ENCODE measurements around the gene PIK3CD. TPM values are rescaled to one million over a fixed set of nuclear protein-coding genes. Genes with fewer than 3 reads are reported as not detected.
A peak's percentile ranks its signal among the peaks of the same experiment; 100 is the strongest.

Gene PIK3CD
- polyA plus RNA-seq (2013): 36.3 TPM

DNA sequence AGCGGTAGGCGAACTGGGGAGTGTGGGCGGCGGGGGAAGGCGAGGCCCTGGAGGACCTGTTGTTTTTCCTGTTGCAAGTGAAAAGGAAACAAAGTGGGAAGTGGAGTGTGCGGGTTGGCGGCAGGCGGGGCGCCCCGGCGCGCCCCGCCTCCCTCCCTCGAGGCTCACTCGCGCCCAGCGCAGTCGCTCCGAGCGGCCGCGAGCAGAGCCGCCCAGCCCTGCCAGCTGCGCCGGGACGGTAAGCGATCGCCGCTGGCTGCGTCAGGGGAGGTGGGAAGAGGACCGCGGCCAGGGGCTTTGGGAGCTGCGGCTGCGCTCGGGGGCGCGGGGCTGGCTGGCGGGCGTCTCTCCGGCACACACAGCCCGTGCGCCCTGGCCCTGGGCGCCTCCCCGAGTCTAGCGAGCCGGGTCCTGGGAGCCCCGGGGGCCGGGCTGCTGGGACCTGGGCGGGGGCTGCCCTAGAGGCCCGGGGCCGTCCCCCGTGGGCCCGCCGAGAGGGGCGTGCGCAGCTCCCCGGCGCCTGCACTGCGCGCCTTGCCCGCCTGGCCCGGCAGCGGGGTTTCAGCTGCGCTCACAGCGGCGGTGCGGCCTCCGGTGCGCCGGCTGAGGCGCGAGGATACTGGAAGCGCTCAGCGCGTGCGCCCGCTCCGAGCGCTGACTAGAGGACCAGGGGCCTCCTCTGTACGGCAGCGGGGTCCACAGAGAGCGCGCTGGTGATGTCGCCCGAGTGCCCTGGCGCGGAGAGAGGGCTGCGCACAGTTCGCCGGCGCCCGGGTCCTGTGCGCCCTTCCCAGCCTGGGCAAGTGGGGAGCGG lies at the start of gene PIK3CD:
Gene PIK3CD (plus strand): TSS at position 167 of the 814 bp plus-strand sequence. CDS start 58,725 bp downstream, outside the sequence.
- Histone ChIP-seq H3K27ac (ENCODE audit: insufficient read depth in 1 of 2, low read depth in 1 of 2, low read length in 2 of 2, poor library complexity in 1 of 2, severe bottlenecking in 2 of 2) (peak within 1 kb of the TSS; percentile 40 to 66), H3K27me3 (replicated peaks in 2 of 5; ENCODE audit: control insufficient read depth in 4 of 5, insufficient read depth in 5 of 5, low read length in 4 of 5) (no peaks in the 10 kb centered on the region), H3K4me1 (ENCODE audit: control extremely low read depth in 1 of 4, control insufficient read depth in 4 of 4, insufficient read depth in 4 of 4, low read length in 3 of 4) (peaks cover 2 to 60% (median 44%) of the 10 kb centered on the region in 4 experiments), H3K4me3 (ENCODE audit: control insufficient read depth in 1 of 7, extremely low read depth in 1 of 7, insufficient read depth in 4 of 7, low read depth in 2 of 7, low read length in 6 of 7) (peak within 1 kb of the TSS; percentile 48 to 91 (median 83)), H3K9me3 (ENCODE audit: control extremely low read depth in 1 of 5, control insufficient read depth in 4 of 5, insufficient read depth in 2 of 5, low read depth in 1 of 5, low read length in 4 of 5) (no peaks in the 10 kb centered on the region), H3K36me3 (ENCODE audit: control insufficient read depth in 4 of 4, insufficient read depth in 4 of 4, low read length in 3 of 4) (peaks cover 0 to 4% (median 2%) of the 10 kb centered on the region in 4 experiments)
- POLR2A ChIA-PET: interaction anchor here (0.6 to 3.4 kb wide), 6 partner anchors 8 to 53 kb away, joined by 3 to 21 read pairs (median 4); no protein-coding TSS in a partner anchor
- WGBS (ENCODE audit: insufficient coverage): 0% methylated on average over 54 of the region's 94 CpGs
- peak; percentile 40 to 75 (median 65) for DNase-seq
- CTCF ChIA-PET: interaction anchor here (1.2 to 6.4 kb wide), 5 partner anchors 10 to 40 kb away, joined by 3 to 78 read pairs (median 6); no protein-coding TSS in a partner anchor

GRCh38 chr1:9601942-9602793 lies 49.4 kb upstream of the PIK3CD start:
- 96% methylated on average over 18 of the region's 26 CpGs for WGBS (ENCODE audit: insufficient coverage)
- Histone ChIP-seq H3K27me3 (replicated peaks in 2 of 5; ENCODE audit: control insufficient read depth in 4 of 5, insufficient read depth in 5 of 5, low read length in 4 of 5) (no peaks in the 10 kb centered on the region), H3K9me3 (ENCODE audit: control extremely low read depth in 1 of 5, control insufficient read depth in 4 of 5, insufficient read depth in 2 of 5, low read depth in 1 of 5, low read length in 4 of 5) (no peaks in the 10 kb centered on the region), H3K27ac (ENCODE audit: insufficient read depth in 1 of 2, low read depth in 1 of 2, low read length in 2 of 2, poor library complexity in 1 of 2, severe bottlenecking in 2 of 2) (no peak overlapping the region), H3K4me3 (ENCODE audit: control insufficient read depth in 1 of 7, extremely low read depth in 1 of 7, insufficient read depth in 4 of 7, low read depth in 2 of 7, low read length in 6 of 7) (no peak overlapping the region), H3K36me3 (ENCODE audit: control insufficient read depth in 4 of 4, insufficient read depth in 4 of 4, low read length in 3 of 4) (peaks cover 12 to 83% (median 56%) of the 10 kb centered on the region in 4 experiments), H3K4me1 (ENCODE audit: control extremely low read depth in 1 of 4, control insufficient read depth in 4 of 4, insufficient read depth in 4 of 4, low read length in 3 of 4) (no peaks in the 10 kb centered on the region)
- no peak for DNase-seq
- POLR2A ChIA-PET: no interaction called here
- CTCF ChIA-PET: no interaction called here

GRCh38 chr1:9602794-9603167 lies 48.8 kb upstream of the PIK3CD start:
- no peak overlapping the region for H3K4me3 ChIP-seq (ENCODE audit: control insufficient read depth in 1 of 7, extremely low read depth in 1 of 7, insufficient read depth in 4 of 7, low read depth in 2 of 7, low read length in 6 of 7)
- H3K9me3 ChIP-seq (ENCODE audit: control extremely low read depth in 1 of 5, control insufficient read depth in 4 of 5, insufficient read depth in 2 of 5, low read depth in 1 of 5, low read length in 4 of 5): no peaks in the 10 kb centered on the region
- H3K27me3 ChIP-seq (replicated peaks in 2 of 5; ENCODE audit: control insufficient read depth in 4 of 5, insufficient read depth in 5 of 5, low read length in 4 of 5): no peaks in the 10 kb centered on the region
- no peaks in the 10 kb centered on the region for H3K4me1 ChIP-seq (ENCODE audit: control extremely low read depth in 1 of 4, control insufficient read depth in 4 of 4, insufficient read depth in 4 of 4, low read length in 3 of 4)
- H3K27ac ChIP-seq (ENCODE audit: insufficient read depth in 1 of 2, low read depth in 1 of 2, low read length in 2 of 2, poor library complexity in 1 of 2, severe bottlenecking in 2 of 2): no peak overlapping the region
- ChIA-PET CTCF (no interaction called here), POLR2A (no interaction called here)
- DNase-seq: no peak
- H3K36me3 ChIP-seq (ENCODE audit: control insufficient read depth in 4 of 4, insufficient read depth in 4 of 4, low read length in 3 of 4): peaks cover 12 to 82% (median 56%) of the 10 kb centered on the region in 4 experiments
- 98% methylated on average over 9 of the region's 9 CpGs for WGBS (ENCODE audit: insufficient coverage)

GRCh38 chr1:9603307-9603706 lies 48.2 kb upstream of the PIK3CD start:
- ChIA-PET POLR2A (no interaction called here), CTCF (no interaction called here)
- DNase-seq: no peak
- H3K27ac ChIP-seq (ENCODE audit: insufficient read depth in 1 of 2, low read depth in 1 of 2, low read length in 2 of 2, poor library complexity in 1 of 2, severe bottlenecking in 2 of 2): no peak overlapping the region
- no peak overlapping the region for H3K4me3 ChIP-seq (ENCODE audit: control insufficient read depth in 1 of 7, extremely low read depth in 1 of 7, insufficient read depth in 4 of 7, low read depth in 2 of 7, low read length in 6 of 7)
- H3K36me3 ChIP-seq (ENCODE audit: control insufficient read depth in 4 of 4, insufficient read depth in 4 of 4, low read length in 3 of 4): peaks cover 9 to 82% (median 56%) of the 10 kb centered on the region in 4 experiments
- WGBS (ENCODE audit: insufficient coverage): 95% methylated on average over 10 of the region's 14 CpGs
- H3K4me1 ChIP-seq (ENCODE audit: control extremely low read depth in 1 of 4, control insufficient read depth in 4 of 4, insufficient read depth in 4 of 4, low read length in 3 of 4): no peaks in the 10 kb centered on the region
- H3K27me3 ChIP-seq (replicated peaks in 2 of 5; ENCODE audit: control insufficient read depth in 4 of 5, insufficient read depth in 5 of 5, low read length in 4 of 5): no peaks in the 10 kb centered on the region
- no peaks in the 10 kb centered on the region for H3K9me3 ChIP-seq (ENCODE audit: control extremely low read depth in 1 of 5, control insufficient read depth in 4 of 5, insufficient read depth in 2 of 5, low read depth in 1 of 5, low read length in 4 of 5)

- no peak for DNase-seq
- no peaks in the 10 kb centered on the region for H3K4me1 ChIP-seq (ENCODE audit: control extremely low read depth in 1 of 4, control insufficient read depth in 4 of 4, insufficient read depth in 4 of 4, low read length in 3 of 4)
- no peaks in the 10 kb centered on the region for H3K27me3 ChIP-seq (replicated peaks in 2 of 5; ENCODE audit: control insufficient read depth in 4 of 5, insufficient read depth in 5 of 5, low read length in 4 of 5)
- no peak overlapping the region for H3K4me3 ChIP-seq (ENCODE audit: control insufficient read depth in 1 of 7, extremely low read depth in 1 of 7, insufficient read depth in 4 of 7, low read depth in 2 of 7, low read length in 6 of 7)
- H3K9me3 ChIP-seq (ENCODE audit: control extremely low read depth in 1 of 5, control insufficient read depth in 4 of 5, insufficient read depth in 2 of 5, low read depth in 1 of 5, low read length in 4 of 5): no peaks in the 10 kb centered on the region
- H3K27ac ChIP-seq (ENCODE audit: insufficient read depth in 1 of 2, low read depth in 1 of 2, low read length in 2 of 2, poor library complexity in 1 of 2, severe bottlenecking in 2 of 2): no peak overlapping the region
- 96% methylated on average over 34 of the region's 42 CpGs for WGBS (ENCODE audit: insufficient coverage)
- H3K36me3 ChIP-seq (ENCODE audit: control insufficient read depth in 4 of 4, insufficient read depth in 4 of 4, low read length in 3 of 4): peaks cover 9 to 87% (median 59%) of the 10 kb centered on the region in 4 experiments
- ChIA-PET POLR2A (interaction anchor here (0.6 kb wide), 1 partner anchor 559 kb away, joined by 3 read pairs; no protein-coding TSS in a partner anchor), CTCF (no interaction called here)
Measured at GRCh38 chr1:9603766-9604753, 47.5 kb upstream of the PIK3CD start.

DNA sequence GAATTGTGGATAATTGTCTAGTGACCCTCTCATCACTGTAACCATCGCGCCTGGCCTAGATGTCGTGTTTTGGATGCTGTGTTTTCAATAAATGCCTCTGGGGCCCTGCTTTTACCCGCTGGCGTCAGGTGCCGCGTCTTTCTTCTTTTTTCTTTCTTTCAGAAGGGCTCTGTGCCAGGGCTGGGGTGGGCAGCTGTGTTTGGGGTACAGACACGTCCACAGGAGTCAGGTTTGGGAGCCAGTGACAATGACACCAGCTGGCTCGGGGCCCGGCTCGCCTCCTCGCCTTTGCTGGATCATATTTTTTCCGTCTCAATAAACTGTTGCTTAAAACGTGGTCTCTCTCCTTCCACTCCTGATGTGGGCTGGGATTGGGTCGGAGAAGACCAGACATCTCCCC lies 46.7 kb upstream of the PIK3CD start:
- ChIA-PET POLR2A (interaction anchor here (0.6 kb wide), 1 partner anchor 558 kb away, joined by 3 read pairs; no protein-coding TSS in a partner anchor), CTCF (no interaction called here)
- H3K9me3 ChIP-seq (ENCODE audit: control extremely low read depth in 1 of 5, control insufficient read depth in 4 of 5, insufficient read depth in 2 of 5, low read depth in 1 of 5, low read length in 4 of 5): no peaks in the 10 kb centered on the region
- WGBS (ENCODE audit: insufficient coverage): 100% methylated on average over 13 of the region's 15 CpGs
- no peaks in the 10 kb centered on the region for H3K4me1 ChIP-seq (ENCODE audit: control extremely low read depth in 1 of 4, control insufficient read depth in 4 of 4, insufficient read depth in 4 of 4, low read length in 3 of 4)
- peaks cover 9 to 95% (median 63%) of the 10 kb centered on the region in 4 experiments for H3K36me3 ChIP-seq (ENCODE audit: control insufficient read depth in 4 of 4, insufficient read depth in 4 of 4, low read length in 3 of 4)
- H3K27me3 ChIP-seq (replicated peaks in 2 of 5; ENCODE audit: control insufficient read depth in 4 of 5, insufficient read depth in 5 of 5, low read length in 4 of 5): no peaks in the 10 kb centered on the region
- no peak overlapping the region for H3K27ac ChIP-seq (ENCODE audit: insufficient read depth in 1 of 2, low read depth in 1 of 2, low read length in 2 of 2, poor library complexity in 1 of 2, severe bottlenecking in 2 of 2)
- no peak for DNase-seq
- H3K4me3 ChIP-seq (ENCODE audit: control insufficient read depth in 1 of 7, extremely low read depth in 1 of 7, insufficient read depth in 4 of 7, low read depth in 2 of 7, low read length in 6 of 7): no peak overlapping the region

Measured in common myeloid progenitor, CD34-positive (primary cell).